ENCODE measurements around the gene IL1RAPL1.

The IL1RAPL1 gene

GRCh38 chrX:28802625-28803024 is 215.4 kb downstream of the IL1RAPL1 start:
- DNase-seq: no peak

- DNase-seq: no peak
Observed at GRCh38 chrX:28835991-28836390, 248.7 kb downstream of the IL1RAPL1 start.

GRCh38 chrX:28843817-28844216 is 256.6 kb downstream of the IL1RAPL1 start:
- DNase-seq: no peak

GRCh38 chrX:28847423-28847822 is 260.2 kb downstream of the IL1RAPL1 start:
- DNase-seq: no peak

GRCh38 chrX:28848707-28849106 is 261.5 kb downstream of the IL1RAPL1 start:
- DNase-seq: no peak

- no peak for DNase-seq
Observed at GRCh38 chrX:28850955-28851354, 263.7 kb downstream of the IL1RAPL1 start.

- DNase-seq: no peak
Observed at GRCh38 chrX:28851871-28852270, 264.6 kb downstream of the IL1RAPL1 start.

GRCh38 chrX:28854637-28855036 is 267.4 kb downstream of the IL1RAPL1 start:
- no peak for DNase-seq

GRCh38 chrX:28876408-28876807 is 289.2 kb downstream of the IL1RAPL1 start:
- DNase-seq: no peak

GRCh38 chrX:28876901-28877300 is 289.7 kb downstream of the IL1RAPL1 start:
- no peak for DNase-seq

- no peak for DNase-seq
Observed at GRCh38 chrX:28880136-28880535, 292.9 kb downstream of the IL1RAPL1 start.

GRCh38 chrX:28884823-28885222 is 297.6 kb downstream of the IL1RAPL1 start:
- no peak for DNase-seq

- no peak for DNase-seq
Observed at GRCh38 chrX:28888416-28888815, 301.2 kb downstream of the IL1RAPL1 start.

GRCh38 chrX:28889591-28890090 is 302.4 kb downstream of the IL1RAPL1 start:
- DNase-seq: no peak

GRCh38 chrX:28901637-28902036 is 314.4 kb downstream of the IL1RAPL1 start:
- DNase-seq: no peak

GRCh38 chrX:28910487-28910886 is 323.2 kb downstream of the IL1RAPL1 start:
- DNase-seq: no peak

- no peak for DNase-seq
Observed at GRCh38 chrX:28920153-28920943, 333.1 kb downstream of the IL1RAPL1 start.

- DNase-seq: no peak
Observed at GRCh38 chrX:28922106-28922505, 334.9 kb downstream of the IL1RAPL1 start.

- DNase-seq: no peak
Observed at GRCh38 chrX:28946846-28947245, 359.6 kb downstream of the IL1RAPL1 start.

- no peak for DNase-seq
Observed at GRCh38 chrX:28960063-28960462, 372.8 kb downstream of the IL1RAPL1 start.

GRCh38 chrX:28966331-28966730 is 379.1 kb downstream of the IL1RAPL1 start:
- DNase-seq: no peak

GRCh38 chrX:28969126-28969525 is 381.9 kb downstream of the IL1RAPL1 start:
- no peak for DNase-seq

- DNase-seq: no peak
Observed at GRCh38 chrX:28979877-28980276, 392.6 kb downstream of the IL1RAPL1 start.

- no peak for DNase-seq
Observed at GRCh38 chrX:28981952-28982351, 394.7 kb downstream of the IL1RAPL1 start.

GRCh38 chrX:28988246-28988645 is 401.0 kb downstream of the IL1RAPL1 start:
- DNase-seq: no peak
